C4-2B (cell line): ENCODE results near the gene EGLN1.

Experiments used
- H3K27ac ChIP-seq: fragments of 450-650 bp; 2 replicates; pipeline ENCODE4 v1.5.1; 2017
- ZFX ChIP-seq: fragments of 450-650 bp; IDR thresholded peaks from 2 replicates; pipeline ENCODE4 v1.6.1; 2017
- TF ChIP-seq, protein P1 (sequence below): fragments of 450-650 bp; conservative IDR thresholded peaks from 2 replicates; pipeline ENCODE4 v1.5.1; 2017; ENCODE audit warnings: mild to moderate bottlenecking

EGLN1 gene

DNA sequence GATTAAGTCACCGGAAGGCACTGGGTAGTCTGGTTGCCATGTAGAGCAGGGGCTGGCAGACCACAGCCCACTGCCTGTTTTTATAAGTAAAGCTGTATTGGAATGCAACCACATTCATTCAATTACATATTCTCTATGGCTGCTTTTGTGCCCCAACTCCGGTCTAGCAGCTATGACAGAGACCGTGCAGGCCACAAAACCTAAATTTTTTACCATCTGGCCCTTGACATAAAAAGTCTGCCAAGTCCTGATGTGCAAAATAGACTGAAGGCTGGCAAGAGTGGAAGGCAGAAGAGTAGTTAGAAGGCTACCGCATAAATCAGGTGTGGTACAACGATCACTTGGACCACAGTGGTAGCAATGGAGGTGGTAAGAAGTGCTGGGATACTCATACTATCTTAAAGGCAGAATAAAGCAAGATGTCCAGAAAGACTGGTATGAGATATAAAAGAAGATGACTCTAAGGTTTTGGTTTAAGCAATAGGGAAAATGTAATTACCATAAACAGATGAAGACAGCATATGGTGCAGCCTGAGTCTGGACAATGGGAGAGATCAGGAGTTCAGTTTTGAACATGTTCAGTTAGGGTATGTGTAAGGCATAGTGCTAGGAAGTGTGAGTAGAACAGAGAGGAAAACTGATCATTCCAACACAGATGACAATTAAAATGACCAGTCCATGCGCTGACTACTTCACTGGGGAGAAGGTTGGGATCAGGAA, 37.2 kb downstream of the EGLN1 start:
- TF ChIP-seq ZFX = no peak
- TF ChIP-seq, protein P1, sequence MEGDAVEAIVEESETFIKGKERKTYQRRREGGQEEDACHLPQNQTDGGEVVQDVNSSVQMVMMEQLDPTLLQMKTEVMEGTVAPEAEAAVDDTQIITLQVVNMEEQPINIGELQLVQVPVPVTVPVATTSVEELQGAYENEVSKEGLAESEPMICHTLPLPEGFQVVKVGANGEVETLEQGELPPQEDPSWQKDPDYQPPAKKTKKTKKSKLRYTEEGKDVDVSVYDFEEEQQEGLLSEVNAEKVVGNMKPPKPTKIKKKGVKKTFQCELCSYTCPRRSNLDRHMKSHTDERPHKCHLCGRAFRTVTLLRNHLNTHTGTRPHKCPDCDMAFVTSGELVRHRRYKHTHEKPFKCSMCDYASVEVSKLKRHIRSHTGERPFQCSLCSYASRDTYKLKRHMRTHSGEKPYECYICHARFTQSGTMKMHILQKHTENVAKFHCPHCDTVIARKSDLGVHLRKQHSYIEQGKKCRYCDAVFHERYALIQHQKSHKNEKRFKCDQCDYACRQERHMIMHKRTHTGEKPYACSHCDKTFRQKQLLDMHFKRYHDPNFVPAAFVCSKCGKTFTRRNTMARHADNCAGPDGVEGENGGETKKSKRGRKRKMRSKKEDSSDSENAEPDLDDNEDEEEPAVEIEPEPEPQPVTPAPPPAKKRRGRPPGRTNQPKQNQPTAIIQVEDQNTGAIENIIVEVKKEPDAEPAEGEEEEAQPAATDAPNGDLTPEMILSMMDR = no peak
- no peak overlapping the region for H3K27ac ChIP-seq

DNA sequence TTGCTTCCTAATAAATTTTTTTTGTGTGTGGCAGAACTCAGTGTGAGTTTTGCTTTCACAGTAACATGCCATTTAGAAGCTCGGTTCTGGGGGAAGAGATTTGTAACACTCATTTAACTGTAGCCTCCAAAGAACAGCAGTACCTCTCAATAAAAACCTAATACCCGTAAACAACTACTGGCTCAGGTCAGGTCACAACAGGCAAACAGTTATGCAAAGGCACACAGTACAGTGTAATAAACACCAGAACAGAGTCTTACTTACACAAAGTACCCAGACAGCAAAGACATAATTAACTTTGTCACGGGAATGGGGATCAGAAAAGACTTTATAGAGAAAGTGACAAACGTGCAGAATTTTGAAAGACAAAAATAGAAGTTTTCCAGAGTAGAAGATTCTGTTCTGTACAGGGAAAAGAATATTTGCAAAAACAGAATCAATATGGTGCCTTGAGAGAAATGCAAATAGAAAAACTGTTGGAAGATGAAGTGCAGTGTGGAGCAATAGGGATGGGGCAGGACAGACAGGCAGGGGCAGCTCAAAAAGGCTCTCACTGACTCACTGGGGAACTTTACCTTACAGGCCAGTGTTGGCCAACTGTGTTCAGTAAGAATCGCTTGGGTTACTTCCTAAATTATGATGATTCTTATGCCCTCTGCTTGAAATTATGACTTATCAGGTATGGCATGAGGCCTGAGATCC, 38.8 kb downstream of the EGLN1 start:
- no peak overlapping the region for H3K27ac ChIP-seq
- TF ChIP-seq ZFX = no peak
- TF ChIP-seq, protein P1 = no peak

DNA sequence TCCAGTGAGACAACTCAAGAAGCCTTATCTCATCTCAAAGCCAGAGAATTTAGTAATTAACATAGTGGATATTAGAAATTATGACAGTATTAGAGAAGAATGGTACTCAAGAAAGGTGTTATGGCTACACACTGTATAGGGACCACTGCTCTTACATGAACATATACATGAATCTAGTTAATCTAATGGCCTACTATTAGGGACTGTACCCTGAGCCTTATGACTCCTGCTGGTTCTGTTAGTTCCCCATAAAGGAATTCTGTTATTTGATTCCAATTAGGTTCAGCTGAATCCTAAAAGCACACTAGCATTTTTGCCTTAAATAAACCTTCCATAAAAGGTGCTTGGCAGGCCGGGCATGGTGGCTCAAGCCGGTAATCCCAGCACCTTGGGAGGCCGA, 39.7 kb downstream of the EGLN1 start:
- TF ChIP-seq, protein P1 = no peak
- TF ChIP-seq ZFX = no peak
- H3K27ac ChIP-seq = no peak overlapping the region

DNA sequence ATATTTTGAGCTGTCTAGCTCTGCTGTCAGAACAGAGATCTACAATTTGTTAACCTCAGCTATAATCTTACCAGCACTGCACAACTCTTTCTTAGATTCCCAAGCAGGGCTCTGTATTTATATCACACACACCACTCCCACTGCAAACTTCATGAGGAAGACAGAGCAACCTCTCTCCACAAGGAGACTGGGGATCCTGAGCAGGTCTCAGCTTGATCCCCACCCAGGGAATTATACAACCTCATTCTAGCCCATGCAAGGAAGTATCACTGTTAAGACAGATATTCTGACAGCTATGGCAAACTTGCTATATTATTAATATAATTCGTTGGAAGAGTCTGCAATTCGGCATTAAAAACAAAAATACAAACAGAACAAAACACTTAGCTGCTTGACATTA, 40.4 kb downstream of the EGLN1 start:
- TF ChIP-seq ZFX = no peak
- TF ChIP-seq, protein P1 = no peak
- H3K27ac ChIP-seq = no peak overlapping the region

GRCh38 chr1:231376875-231377549, 45.1 kb downstream of the EGLN1 start:
- no peak overlapping the region for H3K27ac ChIP-seq
- TF ChIP-seq, protein P1 = no peak
- TF ChIP-seq ZFX = no peak

DNA sequence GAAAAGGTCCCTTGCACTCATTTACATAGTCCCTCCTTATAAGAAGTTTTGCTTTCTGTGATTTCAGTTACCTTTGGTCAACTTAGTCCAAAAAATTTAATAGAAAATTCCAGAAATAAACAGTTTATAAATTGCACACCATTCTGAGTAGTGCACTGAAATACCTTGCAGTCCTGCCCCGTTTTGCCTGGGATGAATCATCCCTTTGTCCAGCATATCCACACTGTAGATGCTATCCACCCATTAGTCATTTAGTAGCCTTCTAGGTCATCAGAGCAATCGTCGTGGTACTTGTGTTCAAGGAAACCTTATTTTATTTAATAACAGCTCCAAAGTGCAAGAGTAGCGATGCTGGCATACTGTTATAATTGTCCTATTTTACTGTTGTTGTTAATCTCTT, 46.0 kb downstream of the EGLN1 start:
- TF ChIP-seq, protein P1 = no peak
- H3K27ac ChIP-seq = no peak overlapping the region

DNA sequence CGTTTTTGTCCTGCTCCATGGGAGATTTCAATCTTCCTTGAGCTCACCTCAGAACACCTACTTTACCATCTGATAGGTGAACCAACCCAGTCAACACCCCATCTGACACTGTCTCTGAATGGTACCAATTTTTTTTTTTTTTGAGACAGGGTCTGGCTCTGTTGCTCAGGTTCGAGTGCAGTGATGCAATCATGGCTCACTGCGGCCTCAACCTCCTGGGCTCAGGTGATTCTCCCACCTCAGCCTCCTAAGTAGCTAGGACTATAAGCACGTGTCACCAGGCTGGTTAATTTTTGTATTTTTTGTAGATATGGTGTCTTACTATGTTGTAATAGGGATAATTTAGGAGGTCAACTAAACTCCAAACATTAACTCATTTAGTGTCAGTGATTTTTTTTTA, 47.7 kb downstream of the EGLN1 start:
- TF ChIP-seq, protein P1 = no peak
- H3K27ac ChIP-seq = no peak overlapping the region
